Endothelial cell of umbilical vein (primary cell): ENCODE results near the gene CDC14B. TPM values are rescaled to one million over a fixed set of nuclear protein-coding genes. Genes with fewer than 3 reads are reported as not detected.

Source experiments
- BruUV-seq: library from RNA; stranded (reverse); fragments of 400-500 nt; replicated peaks from 2 replicates; lab custom pipeline; 2021; lab: Mats Ljungman, UMichigan
- CTCF ChIA-PET: fragments of 300-600, 350-600 bp; sonication (Branson Sonifier 250); formaldehyde crosslinking; loops from one replicate; lab custom pipeline; 2021; ENCODE audit warnings: antibody characterized with exemption, inconsistent platforms; lab: Charles Lee
- POLR2A ChIA-PET: fragments of 300-600, 350-600 bp; sonication (Branson Sonifier 250); formaldehyde crosslinking; loops from one replicate; lab custom pipeline; 2021; ENCODE audit warnings: antibody characterized with exemption, inconsistent platforms; lab: Charles Lee
- DNase-seq: peaks from one replicate; pipeline ENCODE4 v3.0.0-alpha.2; 2011; ENCODE audit warnings: low read depth, low spot score
- FAIRE-seq: peaks from 2 replicates; lab custom pipeline; 2011; peaks lifted over from hg19 to GRCh38; lab: Jason Lieb, UNC
- H2AFZ ChIP-seq: 2 replicates; pipeline ENCODE4 v1.6.0; 2012; ENCODE audit warnings: low read depth, low read length, control low read depth, inconsistent platforms
- H3K27ac ChIP-seq: 2 replicates; pipeline ENCODE4 v1.5.1; 2011; ENCODE audit warnings: low read depth, mild to moderate bottlenecking, control low read depth, low read length, moderate library complexity; ENCODE audit not compliant: insufficient read depth
- H3K27me3 ChIP-seq, 2 experiments: 2 replicates each; pipeline versions ENCODE4 v1.6.0 to v1.6.1; 2011; ENCODE audit warnings: low read length in 2 of 2, mixed read lengths in 1 of 2; ENCODE audit not compliant: control insufficient read depth in 2 of 2, insufficient read depth in 2 of 2
- H3K36me3 ChIP-seq, 2 experiments: 2 replicates in 1 of 2; 3 replicates in 1 of 2; pipeline ENCODE4 v1.5.1; 2011; ENCODE audit warnings: low read length in 2 of 2, mild to moderate bottlenecking in 1 of 2, moderate library complexity in 1 of 2; ENCODE audit not compliant: control insufficient read depth in 2 of 2, insufficient read depth in 2 of 2; ENCODE audit errors: extremely low read depth in 1 of 2
- H3K4me1 ChIP-seq: 3 replicates; pipeline ENCODE4 v1.5.1; 2011; ENCODE audit warnings: mild to moderate bottlenecking, low read length; ENCODE audit not compliant: control insufficient read depth, insufficient read depth; ENCODE audit errors: extremely low read depth
- H3K4me2 ChIP-seq: 2 replicates; pipeline ENCODE4 v1.6.1; 2011; ENCODE audit warnings: low read length, control low read depth, mixed read lengths; ENCODE audit not compliant: insufficient read depth
- H3K4me3 ChIP-seq, 3 experiments: fragments of 200-600 bp in 1 of 3; sonication (generic), shearing (Covaris generic) in 1 of 3; replicated peaks in 1 of 3; 2 replicates each; pipeline ENCODE4 v1.5.1; 2011 to 2016; ENCODE audit warnings: control low read depth in 3 of 3, low read length in 3 of 3, mild to moderate bottlenecking in 2 of 3, inconsistent platforms in 1 of 3, low read depth in 1 of 3, moderate library complexity in 1 of 3; ENCODE audit not compliant: insufficient read depth in 1 of 3
- H3K79me2 ChIP-seq: 2 replicates; pipeline ENCODE4 v1.6.0; 2012; ENCODE audit warnings: low read length, inconsistent platforms; ENCODE audit not compliant: control insufficient read depth, insufficient read depth
- H3K9ac ChIP-seq: replicated peaks from 2 replicates; pipeline ENCODE3; 2011; ENCODE audit warnings: low read length, control low read depth; ENCODE audit not compliant: insufficient read depth; ENCODE audit errors: extremely low read depth
- H3K9me1 ChIP-seq: replicated peaks from 3 replicates; pipeline ENCODE4 v1.6.0; 2011; ENCODE audit warnings: mild to moderate bottlenecking, low read length; ENCODE audit not compliant: control insufficient read depth, insufficient read depth; ENCODE audit errors: extremely low read depth
- H3K9me3 ChIP-seq: replicated peaks from 2 replicates; pipeline ENCODE4 v1.5.1; 2012; ENCODE audit warnings: low read length, inconsistent platforms; ENCODE audit not compliant: control insufficient read depth, insufficient read depth
- H4K20me1 ChIP-seq: replicated peaks from 2 replicates; pipeline ENCODE3; 2011; ENCODE audit warnings: mild to moderate bottlenecking, low read length; ENCODE audit not compliant: control insufficient read depth, insufficient read depth; ENCODE audit errors: extremely low read depth
- EZH2 ChIP-seq: IDR thresholded peaks from 2 replicates; pipeline ENCODE4 v1.6.1; 2012; ENCODE audit warnings: borderline replicate concordance, low read depth, mild to moderate bottlenecking, moderate library complexity, low read length, inconsistent platforms; ENCODE audit not compliant: severe bottlenecking
- FOS ChIP-seq: IDR thresholded peaks from 2 replicates; pipeline ENCODE4 v1.6.1; 2011; ENCODE audit warnings: mild to moderate bottlenecking, low read length, moderate library complexity, borderline replicate concordance; ENCODE audit not compliant: insufficient read depth
- GATA2 ChIP-seq: IDR thresholded peaks from 2 replicates; pipeline ENCODE4 v1.7.0; 2011; ENCODE audit warnings: low read depth, mild to moderate bottlenecking, moderate library complexity, mixed read lengths, low read length; ENCODE audit not compliant: insufficient read length, insufficient read depth
- JUN ChIP-seq: IDR thresholded peaks from 2 replicates; pipeline ENCODE4 v1.6.1; 2011; ENCODE audit warnings: borderline replicate concordance, low read depth; ENCODE audit not compliant: insufficient read length, insufficient read depth
- MYC ChIP-seq: IDR thresholded peaks from one replicate; pipeline ENCODE4 v1.6.1; 2011; ENCODE audit warnings: mild to moderate bottlenecking, low read depth, low read length
- POLR2A ChIP-seq: IDR thresholded peaks from 2 replicates; pipeline ENCODE4 v1.6.1; 2012; ENCODE audit warnings: low read depth, mild to moderate bottlenecking, control low read depth, low read length
- POLR2AphosphoS5 ChIP-seq: IDR thresholded peaks from 2 replicates; pipeline ENCODE4 v1.6.1; 2012; ENCODE audit warnings: low read depth, mild to moderate bottlenecking, control low read depth, low read length, moderate library complexity; ENCODE audit not compliant: insufficient read depth
- dilution Hi-C: fragments of 300-500 bp; cut with MboI; formaldehyde crosslinking; loops from one replicate; pipeline ENCODE4 v1.15.0; 2019; ENCODE audit warnings: low sequenced_read_pairs; ENCODE audit not compliant: extremely low pct_ligation_motif_present
- intact Hi-C: fragments of 100-400 bp; cut with micrococcal nuclease; formaldehyde crosslinking; loops from one replicate; pipeline ENCODE4 v1.10.0; 2022
- polyA plus RNA-seq, 4 experiments: library from polyadenylated mRNA; depleted of rRNA in 3 of 4; stranded (reverse) in 3 of 4; unstranded in 1 of 4; fragments of >200 nt; gene quantifications; 2 replicates each; pipeline versions ENCODE4 v1.2.1 to v1.2.3, GENCODE V29; 2011 to 2012; ENCODE audit warnings: missing spikeins in 1 of 4
- total RNA-seq: library from RNA; stranded (reverse); gene quantifications from 2 replicates; pipeline ENCODE4 v1.2.3, GENCODE V29; 2021
- TF ChIP-seq, protein P1 (sequence below), 2 donors: IDR thresholded peaks; 1 replicate in 1 of 2; 2 replicates in 1 of 2; pipeline ENCODE4 v1.5.1; 2011; ENCODE audit warnings: low read length in 2 of 2, mild to moderate bottlenecking in 2 of 2, moderate library complexity in 2 of 2, control low read depth in 1 of 2, inconsistent platforms in 1 of 2, low read depth in 1 of 2; ENCODE audit not compliant: insufficient read depth in 1 of 2; ENCODE audit errors: extremely low read depth in 1 of 2
- TF ChIP-seq, protein P2 (sequence below): IDR thresholded peaks from 2 replicates; pipeline ENCODE4 v1.6.1; 2011; ENCODE audit not compliant: insufficient read depth, insufficient read length

The CDC14B gene
- total and polyA plus RNA-seq, 2 donors (not counting 3 experiments of a cell fraction or from before 2014, with no cell fraction given), result 0.39 to 0.93 TPM

DNA sequence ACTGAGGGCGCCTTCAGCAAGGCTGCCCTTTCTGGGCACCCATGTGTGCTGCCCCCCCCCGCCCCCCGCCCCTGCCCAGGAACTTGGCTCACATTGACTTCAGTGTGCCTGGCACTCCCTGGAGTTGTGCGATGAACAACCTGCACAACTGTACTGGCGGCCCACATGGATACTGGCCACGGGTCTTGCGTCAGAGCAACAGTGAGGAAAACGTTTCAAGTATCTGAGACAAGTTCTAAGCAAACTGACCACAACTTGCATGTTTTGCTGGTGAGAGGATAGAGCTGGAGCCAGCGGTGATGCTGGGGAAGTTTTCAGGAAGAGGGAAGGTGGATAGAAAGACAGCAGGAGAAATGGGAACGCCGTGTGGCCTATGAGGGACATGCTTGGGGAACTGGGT is 124.3 kb downstream of the CDC14B start:
- Histone ChIP-seq H2AFZ (no peak overlapping the region), H3K9me3 (no peaks in the 10 kb centered on the region), H3K27me3 (no peaks in the 10 kb centered on the region), H3K4me2 (no peak overlapping the region), H4K20me1 (no peaks in the 10 kb centered on the region), H3K27ac (no peak overlapping the region), H3K9ac (no peak overlapping the region), H3K4me3 (no peak overlapping the region), H3K4me1 (no peaks in the 10 kb centered on the region), H3K9me1 (no peaks in the 10 kb centered on the region), H3K79me2 (no peaks in the 10 kb centered on the region), H3K36me3 (peaks cover 0 to 3% of the 10 kb centered on the region in 2 experiments)
- DNase-seq (no peak), FAIRE-seq (no peak)
- intact Hi-C loops (no loop called here), dilution Hi-C loops (no loop called here)
- POLR2A ChIA-PET, result no interaction called here
- TF ChIP-seq POLR2AphosphoS5, result no peak
- TF ChIP-seq JUN, result no peak
- TF ChIP-seq MYC, result no peak
- TF ChIP-seq FOS, result no peak
- TF ChIP-seq POLR2A, result no peak
- TF ChIP-seq, protein P1, sequence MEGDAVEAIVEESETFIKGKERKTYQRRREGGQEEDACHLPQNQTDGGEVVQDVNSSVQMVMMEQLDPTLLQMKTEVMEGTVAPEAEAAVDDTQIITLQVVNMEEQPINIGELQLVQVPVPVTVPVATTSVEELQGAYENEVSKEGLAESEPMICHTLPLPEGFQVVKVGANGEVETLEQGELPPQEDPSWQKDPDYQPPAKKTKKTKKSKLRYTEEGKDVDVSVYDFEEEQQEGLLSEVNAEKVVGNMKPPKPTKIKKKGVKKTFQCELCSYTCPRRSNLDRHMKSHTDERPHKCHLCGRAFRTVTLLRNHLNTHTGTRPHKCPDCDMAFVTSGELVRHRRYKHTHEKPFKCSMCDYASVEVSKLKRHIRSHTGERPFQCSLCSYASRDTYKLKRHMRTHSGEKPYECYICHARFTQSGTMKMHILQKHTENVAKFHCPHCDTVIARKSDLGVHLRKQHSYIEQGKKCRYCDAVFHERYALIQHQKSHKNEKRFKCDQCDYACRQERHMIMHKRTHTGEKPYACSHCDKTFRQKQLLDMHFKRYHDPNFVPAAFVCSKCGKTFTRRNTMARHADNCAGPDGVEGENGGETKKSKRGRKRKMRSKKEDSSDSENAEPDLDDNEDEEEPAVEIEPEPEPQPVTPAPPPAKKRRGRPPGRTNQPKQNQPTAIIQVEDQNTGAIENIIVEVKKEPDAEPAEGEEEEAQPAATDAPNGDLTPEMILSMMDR (IDR thresholded peaks at IDR 0.05; ENCODE audit: extremely low read depth in 1 of 2, insufficient read depth in 1 of 2, low read depth in 1 of 2, low read length in 2 of 2), result no peak
- TF ChIP-seq GATA2, result no peak
- no peak for TF ChIP-seq EZH2
- TF ChIP-seq, protein P2, sequence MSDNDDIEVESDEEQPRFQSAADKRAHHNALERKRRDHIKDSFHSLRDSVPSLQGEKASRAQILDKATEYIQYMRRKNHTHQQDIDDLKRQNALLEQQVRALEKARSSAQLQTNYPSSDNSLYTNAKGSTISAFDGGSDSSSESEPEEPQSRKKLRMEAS, result no peak
- BruUV-seq, result no TSS peak
- CTCF ChIA-PET, result no interaction called here
